IMR-90 (cell line): Measurements from ENCODE around the gene ZBTB22. TPM values are rescaled to one million over a fixed set of nuclear protein-coding genes. Genes with fewer than 3 reads are reported as not detected.

Experiments
- ATAC-seq: fragments of 200-7000 bp; cut with Tn5 transposase; 2 replicates; pipeline ENCODE4 v1.9.1; 2020; ENCODE audit warnings: low read depth, mild to moderate bottlenecking, moderate library complexity
- BruUV-seq: library from RNA; stranded (reverse); fragments of 400-500 nt; replicated peaks from 2 replicates; lab custom pipeline; 2021; lab: Mats Ljungman, UMichigan
- CTCF ChIA-PET: fragments of 300-600 bp; formaldehyde crosslinking; extraction: SDS; loops from one replicate; lab custom pipeline; 2021; ENCODE audit warnings: antibody characterized with exemption; lab: Yijun Ruan, JAX
- POLR2A ChIA-PET: fragments of 300-600 bp; sonication (Branson Sonifier 250); formaldehyde crosslinking; loops from one replicate; lab custom pipeline; 2022; ENCODE audit warnings: antibody characterized with exemption; ENCODE audit not compliant: unreplicated experiment; lab: Charles Lee
- DNase-seq: peaks from one replicate; pipeline ENCODE4 v3.0.0; 2013
- H2AFZ ChIP-seq: replicated peaks from 2 replicates; pipeline ENCODE3; 2013; ENCODE audit warnings: low read length, mild to moderate bottlenecking; ENCODE audit not compliant: poor library complexity
- H2AK5ac ChIP-seq: 2 replicates; pipeline ENCODE4 v1.6.1; 2013; ENCODE audit warnings: low read depth, low read length, inconsistent platforms
- H2AK9ac ChIP-seq: replicated peaks from 2 replicates; pipeline ENCODE3; 2013; ENCODE audit warnings: mild to moderate bottlenecking, low read depth, low read length, moderate library complexity; ENCODE audit not compliant: poor library complexity
- H2BK120ac ChIP-seq: 2 replicates; pipeline ENCODE4 v1.6.1; 2013; ENCODE audit warnings: low read depth, low read length, inconsistent platforms
- H2BK15ac ChIP-seq: 3 replicates; pipeline ENCODE4 v1.6.1; 2013; ENCODE audit warnings: low read depth, low read length, inconsistent platforms
- H2BK20ac ChIP-seq: 2 replicates; pipeline ENCODE4 v1.6.1; 2013; ENCODE audit warnings: low read depth, mild to moderate bottlenecking, inconsistent platforms, low read length, moderate library complexity
- H2BK5ac ChIP-seq: 2 replicates; pipeline ENCODE4 v1.6.1; 2013; ENCODE audit warnings: mild to moderate bottlenecking, low read depth, low read length, inconsistent platforms; ENCODE audit not compliant: poor library complexity, severe bottlenecking
- H3K14ac ChIP-seq: replicated peaks from 2 replicates; pipeline ENCODE4 v1.6.1; 2013; ENCODE audit warnings: low read depth, low read length, inconsistent platforms
- H3K18ac ChIP-seq: 2 replicates; pipeline ENCODE4 v1.6.1; 2013; ENCODE audit warnings: low read depth, low read length, control low read depth
- H3K23ac ChIP-seq: 2 replicates; pipeline ENCODE4 v1.6.1; 2013; ENCODE audit warnings: low read depth, low read length, inconsistent platforms
- H3K27ac ChIP-seq: 2 replicates; pipeline ENCODE4 v1.5.1; 2013; ENCODE audit warnings: mild to moderate bottlenecking, control low read depth, low read length; ENCODE audit not compliant: insufficient read depth
- H3K27me3 ChIP-seq: 2 replicates; pipeline ENCODE4 v1.6.1; 2013; ENCODE audit warnings: low read length; ENCODE audit not compliant: control insufficient read depth, insufficient read depth
- H3K36me3 ChIP-seq: 2 replicates; pipeline ENCODE4 v1.6.1; 2013; ENCODE audit warnings: low read length, mixed read lengths; ENCODE audit not compliant: control insufficient read depth, insufficient read depth
- H3K4ac ChIP-seq: 2 replicates; pipeline ENCODE4 v1.6.1; 2013; ENCODE audit warnings: low read depth, low read length, inconsistent platforms
- H3K4me1 ChIP-seq: 2 replicates; pipeline ENCODE4 v1.6.1; 2013; ENCODE audit warnings: low read length, mixed read lengths; ENCODE audit not compliant: control insufficient read depth, insufficient read depth
- H3K4me2 ChIP-seq: 2 replicates; pipeline ENCODE4 v1.6.1; 2013; ENCODE audit warnings: low read depth, mild to moderate bottlenecking, control low read depth, low read length, moderate library complexity
- H3K4me3 ChIP-seq: 2 replicates; pipeline ENCODE4 v1.5.1; 2013; ENCODE audit warnings: low read depth, mild to moderate bottlenecking, control low read depth, low read length, moderate library complexity; ENCODE audit not compliant: insufficient read depth
- H3K56ac ChIP-seq: 2 replicates; pipeline ENCODE4 v1.6.1; 2013; ENCODE audit warnings: low read length, inconsistent platforms; ENCODE audit not compliant: insufficient read depth; ENCODE audit errors: extremely low read depth
- H3K79me1 ChIP-seq, 2 experiments: 2 replicates each; pipeline ENCODE4 v1.6.1; 2013; ENCODE audit warnings: low read length in 2 of 2, inconsistent platforms in 1 of 2, low read depth in 1 of 2
- H3K9ac ChIP-seq: 2 replicates; pipeline ENCODE4 v1.6.1; 2013; ENCODE audit warnings: low read depth, low read length, control low read depth
- H3K9me1 ChIP-seq: 2 replicates; pipeline ENCODE4 v1.6.1; 2013; ENCODE audit warnings: low read length, inconsistent platforms; ENCODE audit not compliant: insufficient read depth
- H3K9me3 ChIP-seq: 2 replicates; pipeline ENCODE4 v1.6.1; 2013; ENCODE audit warnings: low read length; ENCODE audit not compliant: control insufficient read depth, insufficient read depth
- H4K20me1 ChIP-seq: 2 replicates; pipeline ENCODE4 v1.6.1; 2013; ENCODE audit warnings: low read length, inconsistent platforms; ENCODE audit not compliant: insufficient read depth
- H4K5ac ChIP-seq: 2 replicates; pipeline ENCODE4 v1.6.1; 2013; ENCODE audit warnings: mild to moderate bottlenecking, low read depth, low read length, control low read depth
- H4K8ac ChIP-seq, 2 experiments: 2 replicates each; pipeline ENCODE4 v1.6.1; 2013; ENCODE audit warnings: low read depth in 2 of 2, low read length in 2 of 2, control low read depth in 1 of 2, inconsistent platforms in 1 of 2
- H4K91ac ChIP-seq: 2 replicates; pipeline ENCODE4 v1.6.1; 2013; ENCODE audit warnings: low read depth, low read length, inconsistent platforms; ENCODE audit not compliant: insufficient read depth
- MAZ ChIP-seq: IDR thresholded peaks from 2 replicates; pipeline ENCODE4 v1.6.1; 2012; ENCODE audit warnings: low read depth, mild to moderate bottlenecking, low read length, improper control_type of control experiment, moderate library complexity, borderline replicate concordance
- MXI1 ChIP-seq: IDR thresholded peaks from 2 replicates; pipeline ENCODE4 v1.6.1; 2012; ENCODE audit warnings: low read depth, mild to moderate bottlenecking, low read length, moderate library complexity, borderline replicate concordance
- RCOR1 ChIP-seq: IDR thresholded peaks from 2 replicates; pipeline ENCODE4 v1.6.1; 2012; ENCODE audit warnings: mild to moderate bottlenecking, low read length, improper control_type of control experiment; ENCODE audit not compliant: insufficient replicate concordance
- RFX5 ChIP-seq: IDR thresholded peaks from 2 replicates; pipeline ENCODE4 v1.8.0; 2012; ENCODE audit warnings: low read depth, mild to moderate bottlenecking, low read length, moderate library complexity
- WGBS, 2 experiments: methylation state at CpG; one replicate each; pipeline versions ENCODE4 v1.1.5 to v1.1.7; 2013; ENCODE audit warnings: missing lambda C conversion rate in 2 of 2; ENCODE audit not compliant: insufficient read length in 1 of 2; ENCODE audit errors: extremely low coverage in 2 of 2; 5-methylcytosine and 5-hydroxymethylcytosine counted together
- dilution Hi-C: fragments of 300-500 bp; cut with HindIII; formaldehyde crosslinking; loops from one replicate; pipeline ENCODE4 v1.14.3; 2018; ENCODE audit warnings: low sequenced_read_pairs; ENCODE audit not compliant: unreplicated experiment
- in situ Hi-C: fragments of 300-500 bp; cut with MboI; formaldehyde crosslinking; loops from 3 replicates; pipeline ENCODE4 v1.14.3; 2019; ENCODE audit warnings: low sequenced_read_pairs, inconsistent platforms, mixed read lengths
- intact Hi-C: fragments of 100-400 bp; cut with micrococcal nuclease; formaldehyde crosslinking; loops from 2 replicates; pipeline ENCODE4 v1.10.0; 2022
- polyA plus RNA-seq, 3 experiments: library from polyadenylated mRNA; depleted of rRNA; stranded (reverse); fragments of >200 nt; gene quantifications; 2 replicates each; pipeline ENCODE4 v1.2.3, GENCODE V29; 2012; ENCODE audit warnings: low replicate concordance in 1 of 3
- total RNA-seq: library from RNA; depleted of rRNA; stranded (reverse); fragments of >200 nt; gene quantifications from 2 replicates; pipeline ENCODE4 v1.2.3, GENCODE V29; 2012

Gene ZBTB22
- total and polyA plus RNA-seq, 2 of the 4 experiments (the other 2 are of a cell fraction): 6.8 to 13.0 TPM

DNA sequence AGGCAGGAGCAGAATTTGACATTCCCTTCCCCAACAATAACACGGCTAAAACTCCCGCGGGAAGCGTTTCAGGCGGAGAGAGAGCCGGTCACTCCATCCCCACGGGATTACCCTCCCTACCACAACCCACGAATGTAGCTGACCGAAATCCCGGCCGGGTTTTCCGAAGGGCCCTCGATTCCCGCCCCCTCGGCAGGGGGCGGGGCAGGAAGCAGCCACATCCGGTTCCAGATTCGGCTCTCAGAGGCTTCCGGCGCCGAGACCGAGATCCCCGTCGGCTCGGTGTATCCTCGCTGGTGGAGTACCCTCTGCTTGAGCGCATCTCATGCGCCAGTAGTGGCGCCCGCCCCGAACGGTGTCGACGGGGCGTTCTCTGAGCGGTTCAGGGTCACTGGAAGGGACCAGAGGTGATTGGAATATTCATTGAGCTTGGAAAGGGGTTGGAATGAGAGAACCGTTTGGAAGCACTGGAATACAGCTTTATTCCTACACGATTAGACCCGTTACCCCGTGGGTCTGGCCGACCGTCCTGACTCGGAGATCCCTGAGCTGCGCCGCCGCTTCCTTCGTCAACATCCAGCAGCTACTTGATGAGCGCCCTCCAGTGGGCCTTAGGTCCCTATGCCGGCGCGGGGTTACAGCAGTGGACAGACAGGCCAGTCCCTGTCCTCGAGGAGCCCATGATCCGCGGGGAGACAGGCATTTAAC lies 18.2 kb downstream of the ZBTB22 start (continued):
- TF ChIP-seq RFX5: no peak
- no peak for TF ChIP-seq RCOR1

GRCh38 chr6:33298773-33299236 lies 18.7 kb downstream of the ZBTB22 start, which contains the start of gene RGL2:
RGL2 (minus strand) TSS chr6:33298942; CDS start chr6:33298610, 332 bp downstream.
- Histone ChIP-seq H2BK5ac (peak within 1 kb of the TSS; percentile 91), H2AFZ (peak within 1 kb of the TSS; percentile 93), H3K4me2 (peak within 1 kb of the TSS; percentile 100), H3K4me1 (no peaks in the 10 kb centered on the region), H2AK5ac (peak within 1 kb of the TSS; percentile 90), H3K4ac (peak within 1 kb of the TSS; percentile 95), H2BK20ac (no peak within 1 kb of the TSS), H2BK15ac (no peak within 1 kb of the TSS), H4K8ac (peak within 1 kb of the TSS; percentile 46 to 87), H3K4me3 (peak within 1 kb of the TSS; percentile 78), H3K9me3 (no peaks in the 10 kb centered on the region), H2BK120ac (peak within 1 kb of the TSS; percentile 77), H3K36me3 (peaks cover 15% of the 10 kb centered on the region), H3K23ac (peak within 1 kb of the TSS; percentile 99), H3K9ac (peak within 1 kb of the TSS; percentile 91), H4K5ac (peak within 1 kb of the TSS; percentile 50), H4K91ac (peak within 1 kb of the TSS; percentile 88), H3K9me1 (no peaks in the 10 kb centered on the region), H3K14ac (peak within 1 kb of the TSS; percentile 96), H3K56ac (peak within 1 kb of the TSS; percentile 93), H3K18ac (peak within 1 kb of the TSS; percentile 55), H3K27ac (peak within 1 kb of the TSS; percentile 87), H3K27me3 (no peaks in the 10 kb centered on the region), H4K20me1 (peaks cover 10% of the 10 kb centered on the region), H3K79me1 (peaks cover 15 to 34% of the 10 kb centered on the region in 2 experiments; a peak in 3 of 4 replicates), H2AK9ac (peak within 1 kb of the TSS; percentile 98)
- peak; percentile 42 for ATAC-seq
- 0% methylated on average over 11 of the region's 34 CpGs; no CpG with 5 or more reads in 1 of the 2 experiments for WGBS, 2 experiments
- POLR2A ChIA-PET: no interaction called here
- CTCF ChIA-PET: interaction anchor here (0.6 to 1.0 kb wide), 2 partner anchors 9 to 10 kb away, joined by 3 to 5 read pairs; partner anchors contain the start of genes PFDN6 and WDR46
- no TSS peak for BruUV-seq
- in situ Hi-C loops: no loop called here
- DNase-seq: peak; percentile 33
- dilution Hi-C loops: no loop called here
- intact Hi-C loops: loop anchor here (1.0 to 5.0 kb wide), 2 partner anchors 14 to 118 kb away; partner anchors contain the start of gene CUTA
- TF ChIP-seq MXI1 (no peak), MAZ (0 out of 2 replicates have a peak, but pooled peaks have one; percentile 2)
